ENCODE data around the gene COL8A1. TPM values are rescaled to one million over a fixed set of nuclear protein-coding genes. Genes with fewer than 3 reads are reported as not detected.

COL8A1 gene
- total RNA-seq, 2 donors from 2014 or later, result 19.4 to 35.8 TPM

GRCh38 chr3:99663977-99664376, 25.6 kb downstream of the COL8A1 start:
- ATAC-seq, result no peak
- no peak for DNase-seq
- intact Hi-C loops (cut with DNase I), result no loop called here

GRCh38 chr3:99665017-99665416, 26.6 kb downstream of the COL8A1 start:
- intact Hi-C loops (cut with DNase I), result no loop called here
- no peak for DNase-seq
- no peak for ATAC-seq

- intact Hi-C loops (cut with DNase I), result no loop called here
- DNase-seq (no peak), ATAC-seq (no peak)
Measured at GRCh38 chr3:99666201-99666600, 27.8 kb downstream of the COL8A1 start.

- ATAC-seq, result no peak
- intact Hi-C loops (cut with DNase I), result no loop called here
Measured at GRCh38 chr3:99668044-99668443, 29.6 kb downstream of the COL8A1 start.

GRCh38 chr3:99669879-99670555, 31.6 kb downstream of the COL8A1 start:
- intact Hi-C loops (cut with DNase I), result no loop called here
- peak in 1 of 2 donors; percentile 49 for ATAC-seq
- no peak for DNase-seq

More at GRCh38 chr3:99668044-99668443, 29.6 kb downstream of the COL8A1 start:
- no peak for DNase-seq

- DNase-seq (no peak), ATAC-seq (no peak)
- intact Hi-C loops (cut with DNase I), result no loop called here
Measured at GRCh38 chr3:99670556-99670950, 32.2 kb downstream of the COL8A1 start.

- intact Hi-C loops (cut with DNase I), result no loop called here
- no peak for DNase-seq
- ATAC-seq, result no peak
Measured at GRCh38 chr3:99674086-99674789, 35.8 kb downstream of the COL8A1 start.

- intact Hi-C loops (cut with DNase I), result no loop called here
- DNase-seq (no peak), ATAC-seq (peak; percentile 89)
Measured at GRCh38 chr3:99678023-99678422, 39.6 kb downstream of the COL8A1 start.

GRCh38 chr3:99678896-99679295, 40.5 kb downstream of the COL8A1 start:
- no peak for DNase-seq
- intact Hi-C loops (cut with DNase I), result no loop called here
- no peak for ATAC-seq

GRCh38 chr3:99681512-99681911, 43.1 kb downstream of the COL8A1 start:
- intact Hi-C loops (cut with DNase I), result no loop called here
- ATAC-seq (no peak), DNase-seq (no peak)

GRCh38 chr3:99681976-99682375, 43.6 kb downstream of the COL8A1 start:
- DNase-seq, result no peak
- intact Hi-C loops (cut with DNase I), result no loop called here
- ATAC-seq, result no peak

- ATAC-seq, result peak in 1 of 2 donors; percentile 36
- intact Hi-C loops (cut with DNase I), result no loop called here
Measured at GRCh38 chr3:99683465-99683864, 45.1 kb downstream of the COL8A1 start.

GRCh38 chr3:99683876-99684275, 45.5 kb downstream of the COL8A1 start:
- ATAC-seq, result no peak
- no peak for DNase-seq
- intact Hi-C loops (cut with DNase I), result no loop called here

More at GRCh38 chr3:99683465-99683864, 45.1 kb downstream of the COL8A1 start:
- no peak for DNase-seq

- peak in 1 of 2 donors; percentile 55 for ATAC-seq
- intact Hi-C loops (cut with DNase I), result loop anchor here in 1 of 2 donors (5.0 kb wide), 3 partner anchors 37 to 662 kb away; no protein-coding TSS in a partner anchor
- no peak for DNase-seq
Measured at GRCh38 chr3:99684644-99685043, 46.2 kb downstream of the COL8A1 start.

- DNase-seq (no peak), ATAC-seq (no peak)
- intact Hi-C loops (cut with DNase I), result loop anchor here in 1 of 2 donors (5.0 kb wide), 3 partner anchors 39 to 664 kb away; no protein-coding TSS in a partner anchor
Measured at GRCh38 chr3:99686469-99686868, 48.1 kb downstream of the COL8A1 start.

GRCh38 chr3:99686955-99687612, 48.7 kb downstream of the COL8A1 start:
- ATAC-seq (peak; percentile 38 to 49), DNase-seq (peak; percentile 72)
- intact Hi-C loops (cut with DNase I), result loop anchor here in 1 of 2 donors (5.0 kb wide), 3 partner anchors 40 to 665 kb away; no protein-coding TSS in a partner anchor

- DNase-seq (no peak), ATAC-seq (no peak)
- intact Hi-C loops (cut with DNase I), result no loop called here
Measured at GRCh38 chr3:99690761-99691369, 52.5 kb downstream of the COL8A1 start.

GRCh38 chr3:99693636-99694035, 55.2 kb downstream of the COL8A1 start:
- ATAC-seq, result no peak
- intact Hi-C loops (cut with DNase I), result no loop called here
- DNase-seq, result no peak

GRCh38 chr3:99696497-99696896, 58.1 kb downstream of the COL8A1 start:
- intact Hi-C loops (cut with DNase I), result no loop called here
- DNase-seq (no peak), ATAC-seq (no peak)

GRCh38 chr3:99697250-99697649, 58.9 kb downstream of the COL8A1 start:
- ATAC-seq, result no peak
- intact Hi-C loops (cut with DNase I), result no loop called here
- no peak for DNase-seq

Measured in left cardiac atrium (tissue), 4 donors.